NB4 (cell line): ENCODE results near the gene ITLN1.

Experiments
- DNase-seq: peaks from one replicate; pipeline ENCODE4 v3.0.0; 2010; ENCODE audit warnings: low read depth
- H3K4me3 ChIP-seq: one replicate; pipeline ENCODE4 v1.5.1; 2011; ENCODE audit warnings: mild to moderate bottlenecking, low read depth, low read length, moderate library complexity
- CTCF ChIP-seq: IDR thresholded peaks from one replicate; pipeline ENCODE4 v1.5.1; 2012; ENCODE audit warnings: low read depth, low read length
- MAX ChIP-seq: IDR thresholded peaks from 2 replicates; pipeline ENCODE4 v1.6.1; 2011; ENCODE audit warnings: low read depth, low read length
- MYC ChIP-seq: IDR thresholded peaks from 2 replicates; pipeline ENCODE4 v1.6.1; 2011; ENCODE audit warnings: low read depth, low read length
- POLR2A ChIP-seq: IDR thresholded peaks from 2 replicates; pipeline ENCODE4 v1.6.1; 2011; ENCODE audit warnings: mild to moderate bottlenecking; ENCODE audit not compliant: insufficient read length; ENCODE audit errors: extremely low read depth

The ITLN1 gene

DNA sequence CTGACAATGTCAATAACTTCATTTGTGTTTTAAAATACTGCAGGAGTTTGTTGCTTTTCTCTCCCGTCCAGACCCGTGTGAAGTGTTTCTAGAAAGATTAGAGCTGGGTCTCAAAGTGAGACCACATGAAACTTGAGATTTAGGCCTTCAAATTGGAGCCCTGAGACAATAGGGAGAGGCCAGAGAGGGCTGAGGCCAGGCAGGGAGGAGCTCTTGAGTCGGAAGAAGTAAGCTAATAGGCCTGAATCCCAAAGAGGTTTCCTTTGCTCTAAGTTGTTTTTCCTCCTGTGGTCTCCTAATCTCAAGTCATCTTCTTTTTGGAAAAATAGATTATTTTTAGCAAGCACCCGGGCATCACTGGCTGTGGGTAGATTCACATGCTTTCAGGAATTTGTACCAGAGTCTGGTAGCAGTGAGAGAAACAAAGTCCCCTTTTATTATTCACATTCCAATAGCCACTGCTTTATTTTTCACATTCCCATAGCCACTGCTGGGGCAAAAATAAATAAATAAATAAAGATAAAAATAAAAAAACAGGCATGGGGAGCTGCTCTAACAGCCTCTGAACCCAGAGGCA, 47.9 kb downstream of the ITLN1 start:
- TF ChIP-seq POLR2A: no peak
- TF ChIP-seq CTCF: no peak
- no peak for TF ChIP-seq MAX
- no peak for TF ChIP-seq MYC
- H3K4me3 ChIP-seq: no peak overlapping the region
- peak; percentile 23 for DNase-seq

DNA sequence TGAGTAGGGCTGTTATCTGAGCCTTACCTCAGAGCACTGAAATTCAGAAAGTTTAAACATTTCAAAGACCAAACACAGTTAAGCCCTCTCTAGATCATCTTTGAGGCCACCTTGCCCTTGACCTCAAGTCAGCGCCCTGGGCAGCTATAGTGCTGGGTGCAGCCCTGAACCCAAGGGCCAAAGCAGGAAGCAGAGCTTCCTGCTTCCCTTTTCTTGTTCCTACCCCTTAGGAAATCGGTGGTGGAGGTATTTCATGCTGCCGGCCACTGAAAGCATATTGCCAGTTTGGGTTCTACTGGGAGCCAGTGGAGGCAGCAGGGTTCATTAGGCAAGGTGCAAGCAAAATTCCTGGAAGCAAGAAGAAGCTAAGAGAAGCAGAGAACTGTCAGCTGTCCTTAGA, 48.4 kb downstream of the ITLN1 start:
- H3K4me3 ChIP-seq: no peak overlapping the region
- DNase-seq: peak; percentile 32

GRCh38 chr1:160835751-160836150, 49.2 kb downstream of the ITLN1 start:
- no peak for DNase-seq
- H3K4me3 ChIP-seq: no peak overlapping the region
- no peak for TF ChIP-seq MYC
- no peak for TF ChIP-seq MAX
- TF ChIP-seq CTCF: no peak
- TF ChIP-seq POLR2A: no peak

More for the DNA sequence above, 48.4 kb downstream of the ITLN1 start:
- TF ChIP-seq MYC: no peak
- TF ChIP-seq MAX: no peak
- TF ChIP-seq POLR2A: no peak
- TF ChIP-seq CTCF: no peak

GRCh38 chr1:160834945-160835565, 49.9 kb downstream of the ITLN1 start:
- peak; percentile 74 for DNase-seq
- peak; percentile 54 for TF ChIP-seq CTCF
- TF ChIP-seq MAX: no peak
- no peak overlapping the region for H3K4me3 ChIP-seq

DNA sequence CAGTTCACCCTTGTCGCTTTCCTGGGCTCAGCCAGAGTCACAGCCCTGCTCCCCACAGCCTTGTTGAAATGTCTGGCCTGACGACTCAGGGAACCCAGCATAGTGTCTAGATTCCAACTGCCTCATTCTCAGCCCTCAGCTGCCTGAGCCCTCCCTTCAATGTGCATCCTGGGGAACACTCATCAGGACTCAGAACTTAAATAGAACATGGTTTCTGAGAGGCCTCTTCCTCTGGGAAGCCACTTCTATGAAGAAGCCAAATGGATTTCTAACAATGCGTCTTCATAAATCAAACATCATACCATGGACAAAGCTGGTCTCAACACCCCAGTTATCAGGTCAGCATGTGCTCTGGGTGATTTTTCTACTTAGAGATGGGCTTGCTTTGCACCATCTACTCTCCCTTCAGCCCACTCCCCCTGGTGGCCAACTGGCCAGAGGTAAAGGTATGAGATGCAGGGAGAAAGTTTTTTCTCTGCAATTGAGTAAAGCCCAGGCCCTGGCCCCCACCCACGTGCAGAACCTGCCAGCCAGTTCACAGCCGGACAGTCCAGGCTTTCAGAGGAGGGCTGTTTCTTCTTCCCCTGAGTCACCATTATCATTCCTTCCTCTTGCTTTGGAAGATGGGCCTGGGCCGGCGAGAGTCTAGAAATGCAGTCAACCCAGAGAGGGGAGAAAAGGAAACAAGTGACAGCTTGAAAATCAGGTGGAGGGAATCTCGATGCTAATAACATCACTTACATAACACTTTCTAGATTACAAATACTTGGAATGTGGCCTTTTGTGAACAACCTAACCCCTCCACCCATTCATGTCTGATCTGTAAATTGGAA, 54.4 kb downstream of the ITLN1 start:
- H3K4me3 ChIP-seq: no peak overlapping the region
- DNase-seq: peak; percentile 71
- TF ChIP-seq CTCF: peak; percentile 83
- no peak for TF ChIP-seq MYC
